Amygdala (tissue), 56 donors: ENCODE results near the gene CCNE1.

Source experiments
- DNase-seq, 56 donors: peaks; one replicate each; lab custom pipeline; 2025; lab: John Stamatoyannopoulos, UW

CCNE1 gene

GRCh38 chr19:29872224-29872731 lies 60.5 kb downstream of the CCNE1 start:
- peak in 1 of 56 donors; percentile 10 for DNase-seq

GRCh38 chr19:29873024-29873800 lies 61.4 kb downstream of the CCNE1 start:
- peak in 26 of 56 donors; percentile 9 to 70 (median 30) for DNase-seq
